Hepatic stellate cell (primary cell): ENCODE results near the gene HIPK1.
"Not testable (repeated sequence)": the region's sequence is repeated elsewhere in the genome, so short reads cannot be mapped to it uniquely, and the experiment has no call there.

Experiments
- DNase-seq: peaks from one replicate; pipeline ENCODE4 v3.0.0; 2011; ENCODE audit warnings: low spot score

The HIPK1 gene

GRCh38 chr1:114011796-114012195 is 82.7 kb downstream of the HIPK1 start:
- no peak for DNase-seq

- DNase-seq, result no peak
Measured at GRCh38 chr1:114015075-114015474, 86.0 kb downstream of the HIPK1 start.

GRCh38 chr1:114019724-114020123 is 90.6 kb downstream of the HIPK1 start:
- DNase-seq, result not testable (repeated sequence)

GRCh38 chr1:114021665-114022099 is 92.6 kb downstream of the HIPK1 start:
- DNase-seq, result no peak

GRCh38 chr1:114022877-114023276 is 93.8 kb downstream of the HIPK1 start:
- DNase-seq, result no peak

GRCh38 chr1:114023377-114023776 is 94.3 kb downstream of the HIPK1 start:
- DNase-seq, result no peak

GRCh38 chr1:114024049-114024448 is 94.9 kb downstream of the HIPK1 start:
- no peak for DNase-seq

GRCh38 chr1:114025609-114026401 is 96.7 kb downstream of the HIPK1 start:
- no peak for DNase-seq

- no peak for DNase-seq
Measured at GRCh38 chr1:114026797-114027196, 97.7 kb downstream of the HIPK1 start.
